ENCODE results near the gene EIF4B.

GRCh38 chr12:53074999-53075370, 68.7 kb downstream of the EIF4B start:
- TF ChIP-seq MAX (IDR thresholded peaks at IDR 0.05) (no peak), POLR2AphosphoS5 (IDR thresholded peaks at IDR 0.05; ENCODE audit: low read depth, low read length) (no peak)
